HG02943 (cell line): ENCODE measurements around the gene GAS7.

Source experiments
- ATAC-seq: cut with Tn5 transposase; IDR thresholded peaks from one replicate; pipeline ENCODE4 v1.9.1; 2021; ENCODE audit warnings: mild to moderate bottlenecking, low read depth, moderate library complexity; ENCODE audit not compliant: unreplicated experiment

Gene GAS7

GRCh38 chr17:10139577-10139976, 58.8 kb downstream of the GAS7 start:
- no peak for ATAC-seq

GRCh38 chr17:10136258-10136981, 62.0 kb downstream of the GAS7 start:
- no peak for ATAC-seq

- no peak for ATAC-seq
Measured at GRCh38 chr17:10135539-10136257, 62.7 kb downstream of the GAS7 start.

- no peak for ATAC-seq
Measured at GRCh38 chr17:10130677-10131076, 67.7 kb downstream of the GAS7 start.

GRCh38 chr17:10130263-10130662, 68.1 kb downstream of the GAS7 start:
- ATAC-seq = no peak

- ATAC-seq = no peak
Measured at GRCh38 chr17:10127819-10128425, 70.5 kb downstream of the GAS7 start.

- no peak for ATAC-seq
Measured at GRCh38 chr17:10126616-10127501, 71.5 kb downstream of the GAS7 start.

GRCh38 chr17:10126276-10126615, 72.2 kb downstream of the GAS7 start:
- no peak for ATAC-seq

- no peak for ATAC-seq
Measured at GRCh38 chr17:10125531-10126275, 72.7 kb downstream of the GAS7 start.

- ATAC-seq = no peak
Measured at GRCh38 chr17:10123093-10123492, 75.3 kb downstream of the GAS7 start.

- no peak for ATAC-seq
Measured at GRCh38 chr17:10121971-10122707, 76.3 kb downstream of the GAS7 start.

GRCh38 chr17:10120749-10121148, 77.7 kb downstream of the GAS7 start:
- ATAC-seq = no peak

GRCh38 chr17:10120109-10120485, 78.3 kb downstream of the GAS7 start:
- ATAC-seq = no peak

- ATAC-seq = no peak
Measured at GRCh38 chr17:10119203-10120108, 79.0 kb downstream of the GAS7 start.

- no peak for ATAC-seq
Measured at GRCh38 chr17:10118788-10119130, 79.6 kb downstream of the GAS7 start.

- no peak for ATAC-seq
Measured at GRCh38 chr17:10117581-10118001, 80.8 kb downstream of the GAS7 start.

GRCh38 chr17:10116753-10117420, 81.5 kb downstream of the GAS7 start:
- ATAC-seq = no peak

GRCh38 chr17:10116267-10116666, 82.1 kb downstream of the GAS7 start:
- no peak for ATAC-seq
